ENCODE measurements around the gene MLH3. TPM values are rescaled to one million over a fixed set of nuclear protein-coding genes. Genes with fewer than 3 reads are reported as not detected.

The MLH3 gene
- total and polyA plus RNA-seq, 2 of the 13 experiments (the other 11 are each of a cell fraction or from before 2014, with no cell fraction given) = 14.4 to 24.8 TPM

DNA sequence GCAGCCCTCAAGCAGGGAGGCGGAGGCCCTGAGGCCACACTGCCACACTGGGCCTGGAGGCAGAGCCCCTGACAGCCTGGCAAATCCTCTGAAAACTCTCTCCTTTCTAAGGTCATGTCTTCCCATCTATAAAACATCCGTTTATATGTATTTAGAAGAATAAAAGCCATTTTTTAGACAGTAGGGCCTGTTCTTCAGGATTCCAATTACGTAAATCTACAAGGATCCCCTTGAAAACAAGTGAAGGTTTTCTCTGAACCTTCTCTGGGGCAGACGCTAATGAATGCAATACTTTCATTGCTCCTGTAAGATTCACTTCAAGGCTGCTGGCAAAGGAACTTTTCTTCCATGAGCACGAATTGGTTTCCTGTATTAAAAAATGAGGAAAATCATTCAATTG, 35.8 kb downstream of the MLH3 start:
- no TSS peak for BruUV-seq (replicated peaks)
- WGBS (ENCODE audit: low lambda C conversion rate) = 95% methylated on average over 5 of the region's 5 CpGs
- peaks cover 16 to 54% of the 10 kb centered on the region in 2 experiments for H3K36me3 ChIP-seq (replicated peaks in 1 of 2; ENCODE audit: control insufficient read depth in 1 of 2, insufficient read depth in 2 of 2, low read length in 2 of 2)
- H3K9ac ChIP-seq (ENCODE audit: insufficient read depth, low read depth, low read length) = no peak overlapping the region
- TF ChIP-seq ZBTB1 (CRISPR knock-in tag; IDR thresholded peaks at IDR 0.05; ENCODE audit: borderline replicate concordance) (no peak), CREB1 (IDR thresholded peaks at IDR 0.05) (no peak), CREB1 (CRISPR knock-in tag; IDR thresholded peaks at IDR 0.05) (no peak), SRF (IDR thresholded peaks at IDR 0.05; ENCODE audit: low read depth, low read length) (no peak), SCMH1 (CRISPR knock-in tag; IDR thresholded peaks at IDR 0.05; ENCODE audit: borderline replicate concordance) (no peak), ZNF160 (CRISPR knock-in tag; IDR thresholded peaks at IDR 0.05) (no peak), ZNF451 (CRISPR knock-in tag; IDR thresholded peaks at IDR 0.05) (no peak), ZNF605 (CRISPR knock-in tag; IDR thresholded peaks at IDR 0.05) (no peak), ZNF709 (CRISPR knock-in tag; IDR thresholded peaks at IDR 0.05) (no peak), FOSL2 (CRISPR knock-in tag; IDR thresholded peaks at IDR 0.05) (no peak), ZNF556 (CRISPR knock-in tag; IDR thresholded peaks at IDR 0.05; ENCODE audit: borderline replicate concordance) (no peak), ZNF468 (CRISPR knock-in tag; IDR thresholded peaks at IDR 0.05) (no peak), PHF21A (CRISPR knock-in tag; IDR thresholded peaks at IDR 0.05) (no peak)
- H3K4me2 ChIP-seq (ENCODE audit: low read depth, low read length) = no peak overlapping the region
- H3K4me1 ChIP-seq (ENCODE audit: insufficient read depth, low read length) = no peaks in the 10 kb centered on the region
- ChIA-PET CTCF (ENCODE audit: low intra/inter-chr PET ratio, low total read pairs) (no interaction called here), POLR2A (interaction anchor here (1.5 kb wide), 1 partner anchor 9 kb away, joined by 3 read pairs; no protein-coding TSS in a partner anchor)
- in situ Hi-C loops (cut with HindIII; ENCODE audit: extremely low pct_ligation_motif_present, low pct_unique_long_range_greater_than_20kb) (no loop called here), intact Hi-C loops (cut with micrococcal nuclease; ENCODE audit: unreplicated experiment) (no loop called here)
- DNase-seq (ENCODE audit: low spot score) = no peak
- no peak overlapping the region for H3K27ac ChIP-seq (ENCODE audit: extremely low read length, insufficient read depth, low read length)
- H2AFZ ChIP-seq (ENCODE audit: low read length) = no peak overlapping the region
- no peaks in the 10 kb centered on the region for H3K79me2 ChIP-seq (ENCODE audit: insufficient read depth, low read length)
- no peak for ATAC-seq
- H3K4me3 ChIP-seq (replicated peaks in 1 of 3; ENCODE audit: insufficient read depth in 1 of 3, low read depth in 2 of 3, low read length in 3 of 3) = no peak overlapping the region
- FAIRE-seq = no peak
- H4K20me1 ChIP-seq (ENCODE audit: insufficient read depth, low read length) = no peaks in the 10 kb centered on the region
- no peaks in the 10 kb centered on the region; a peak in 1 of 5 replicates for H3K27me3 ChIP-seq (ENCODE audit: control insufficient read depth in 1 of 2, insufficient read depth in 2 of 2, low read length in 2 of 2)
- H3K9me3 ChIP-seq (ENCODE audit: low read length) = no peaks in the 10 kb centered on the region

All from HepG2 (cell line).